Fibroblast of pulmonary artery (primary cell): ENCODE data around the gene CNTROB.

Experiments used
- DNase-seq: peaks from one replicate; pipeline ENCODE4 v3.0.0-alpha.2; 2010; ENCODE audit warnings: low read depth
- H3K4me3 ChIP-seq: replicated peaks from 2 replicates; pipeline ENCODE4 v1.5.1; 2011; ENCODE audit warnings: low read depth, mild to moderate bottlenecking, control low read depth, low read length, moderate library complexity
- TF ChIP-seq, protein P1 (sequence below): IDR thresholded peaks from 2 replicates; pipeline ENCODE4 v1.5.1; 2011; ENCODE audit warnings: mild to moderate bottlenecking, control low read depth, low read length, inconsistent platforms; ENCODE audit errors: missing control alignments

Gene CNTROB

DNA sequence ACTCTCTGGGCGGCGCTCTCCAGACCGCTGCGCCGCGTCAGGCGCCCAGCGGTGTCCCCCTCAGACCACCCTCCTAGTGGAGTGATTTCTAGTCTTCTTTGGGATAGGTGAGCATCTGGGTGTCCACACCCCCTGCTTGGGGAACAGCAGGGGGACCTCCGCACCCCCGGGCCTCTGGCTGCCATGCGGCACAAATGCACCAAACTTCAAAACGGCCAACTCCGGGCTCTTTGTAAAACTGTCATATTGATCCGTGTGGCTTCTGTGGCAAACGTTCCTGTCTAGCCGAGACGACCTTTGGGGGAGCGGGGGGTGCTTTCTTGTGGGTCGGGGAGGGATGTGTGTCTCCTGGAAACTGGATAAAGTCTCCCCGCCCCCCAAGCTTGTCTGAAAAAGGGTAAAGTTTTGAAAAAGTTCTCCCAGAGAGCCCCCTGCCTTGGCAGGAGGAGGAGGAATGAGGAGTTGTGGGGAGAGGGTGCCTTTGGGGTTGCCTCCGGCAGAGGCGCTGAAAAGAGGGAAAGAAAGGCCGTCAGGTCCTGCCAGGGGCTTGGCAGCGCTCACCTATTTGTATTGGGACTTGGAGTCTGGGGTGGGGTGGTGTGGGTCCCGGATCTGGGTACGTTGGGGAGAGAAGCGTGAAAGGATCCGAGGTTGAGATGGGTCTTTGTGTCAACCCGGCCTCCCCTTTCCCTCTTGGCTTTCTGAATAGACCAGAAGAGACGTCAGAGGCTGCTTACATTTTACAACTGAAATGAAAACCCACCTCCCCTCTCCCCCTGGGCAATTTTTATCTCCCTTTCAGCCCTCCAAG, 45.6 kb upstream of the CNTROB start:
- TF ChIP-seq, protein P1, sequence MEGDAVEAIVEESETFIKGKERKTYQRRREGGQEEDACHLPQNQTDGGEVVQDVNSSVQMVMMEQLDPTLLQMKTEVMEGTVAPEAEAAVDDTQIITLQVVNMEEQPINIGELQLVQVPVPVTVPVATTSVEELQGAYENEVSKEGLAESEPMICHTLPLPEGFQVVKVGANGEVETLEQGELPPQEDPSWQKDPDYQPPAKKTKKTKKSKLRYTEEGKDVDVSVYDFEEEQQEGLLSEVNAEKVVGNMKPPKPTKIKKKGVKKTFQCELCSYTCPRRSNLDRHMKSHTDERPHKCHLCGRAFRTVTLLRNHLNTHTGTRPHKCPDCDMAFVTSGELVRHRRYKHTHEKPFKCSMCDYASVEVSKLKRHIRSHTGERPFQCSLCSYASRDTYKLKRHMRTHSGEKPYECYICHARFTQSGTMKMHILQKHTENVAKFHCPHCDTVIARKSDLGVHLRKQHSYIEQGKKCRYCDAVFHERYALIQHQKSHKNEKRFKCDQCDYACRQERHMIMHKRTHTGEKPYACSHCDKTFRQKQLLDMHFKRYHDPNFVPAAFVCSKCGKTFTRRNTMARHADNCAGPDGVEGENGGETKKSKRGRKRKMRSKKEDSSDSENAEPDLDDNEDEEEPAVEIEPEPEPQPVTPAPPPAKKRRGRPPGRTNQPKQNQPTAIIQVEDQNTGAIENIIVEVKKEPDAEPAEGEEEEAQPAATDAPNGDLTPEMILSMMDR, result peak; percentile 7
- H3K4me3 ChIP-seq, result peak overlapping the region; percentile 78
- peak; percentile 30 for DNase-seq

DNA sequence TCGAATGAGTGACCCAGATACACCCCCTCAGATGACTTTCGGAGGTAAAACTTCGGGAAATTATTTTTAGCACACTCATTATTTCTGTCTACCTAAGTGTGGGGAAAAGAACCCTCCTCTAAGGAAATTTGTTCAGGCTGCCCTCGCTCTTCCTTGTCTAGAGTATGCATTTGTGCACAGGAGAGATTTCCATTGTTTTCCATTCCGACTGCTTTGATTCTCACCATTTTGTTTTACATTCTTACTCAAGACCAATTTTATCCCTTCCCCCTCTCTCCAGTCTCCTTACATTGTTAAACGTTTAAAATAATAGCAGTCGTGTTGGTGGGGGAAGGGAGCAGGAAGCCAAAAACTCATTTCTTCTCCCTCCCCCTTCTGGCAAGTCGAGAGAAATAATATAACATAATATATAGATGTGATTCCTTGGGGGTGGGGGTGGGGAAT, 44.9 kb upstream of the CNTROB start:
- no peak for DNase-seq
- TF ChIP-seq, protein P1, result peak; percentile 5
- peak overlapping the region; percentile 78 for H3K4me3 ChIP-seq

DNA sequence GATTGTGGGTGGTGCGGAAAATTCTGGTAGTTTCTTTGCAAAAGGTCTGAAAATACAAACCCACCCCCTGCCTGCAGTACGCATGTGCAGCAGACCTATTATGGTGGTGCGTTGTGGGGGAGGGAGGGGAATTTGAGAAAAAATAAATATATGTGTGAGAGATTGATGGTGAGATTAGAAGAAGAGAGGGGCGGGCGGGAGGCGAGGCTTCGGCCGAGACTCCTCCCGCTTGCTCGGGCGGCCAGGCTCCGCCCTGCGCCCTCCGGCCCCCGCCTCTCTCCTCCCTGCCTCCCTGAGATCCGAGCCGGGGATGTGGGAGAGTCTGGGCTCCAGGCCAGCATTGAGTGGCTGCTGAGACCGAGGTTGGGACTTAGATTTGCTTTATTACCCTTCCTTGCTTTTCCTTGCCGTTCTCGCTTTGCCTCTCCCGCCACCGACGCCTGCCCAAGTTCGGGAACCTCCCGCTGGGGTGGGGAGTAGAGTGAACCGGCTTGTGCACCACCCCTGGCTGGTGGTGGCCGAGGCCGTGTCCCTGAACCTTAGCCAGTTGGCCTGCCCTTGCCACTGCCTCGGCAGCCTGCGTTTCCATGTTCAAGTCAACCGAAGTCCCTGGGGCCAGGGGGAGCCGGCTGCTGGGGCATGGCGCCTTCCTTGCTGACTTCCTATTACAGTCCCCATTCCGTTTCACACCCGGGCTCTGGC, 44.4 kb upstream of the CNTROB start:
- TF ChIP-seq, protein P1, result no peak
- peak; percentile 99 for DNase-seq
- peak overlapping the region; percentile 78 for H3K4me3 ChIP-seq

DNA sequence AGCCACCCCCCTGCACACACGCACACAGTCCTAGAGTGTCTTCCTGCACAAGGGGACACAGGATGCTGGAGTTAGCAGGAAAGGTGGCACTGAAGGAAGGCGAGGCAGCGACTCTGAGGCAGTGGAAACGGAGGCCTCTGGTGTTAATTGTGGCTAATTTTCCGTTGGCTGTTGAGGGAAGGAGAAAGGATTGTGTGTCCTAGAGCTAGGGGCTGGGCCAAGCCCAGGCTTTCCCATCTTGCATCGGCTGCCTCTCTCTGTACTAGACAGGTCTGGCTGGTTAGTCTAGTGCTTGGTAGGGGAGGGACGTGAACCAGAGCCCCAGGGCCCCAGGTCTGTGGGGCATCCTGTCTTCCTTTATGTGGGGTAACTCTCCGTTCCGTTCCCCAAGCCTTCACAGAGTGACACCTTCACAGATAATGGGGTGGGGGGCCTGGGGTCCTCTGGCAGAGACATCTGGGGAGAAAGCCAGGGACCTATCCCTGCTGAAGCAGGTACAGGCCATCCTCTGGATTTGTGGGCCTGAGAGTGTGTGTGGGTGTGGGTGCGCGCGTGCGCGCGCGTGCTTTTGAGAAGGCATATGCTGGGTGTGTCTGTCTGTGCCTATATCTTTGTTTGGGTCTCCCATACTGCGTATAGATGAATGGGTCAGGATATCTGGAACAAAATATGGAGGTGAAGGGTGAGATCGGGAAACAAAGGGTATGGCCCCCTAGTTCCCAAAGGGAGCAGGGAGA, 43.7 kb upstream of the CNTROB start, which contains the start of gene CHD3:
Gene CHD3 (plus strand): TSS at position 606 of the 737 bp plus-strand sequence. CDS start 212 bp downstream, outside the sequence.
- DNase-seq, result peak; percentile 21
- H3K4me3 ChIP-seq, result peak within 1 kb of the TSS; percentile 56
- TF ChIP-seq, protein P1, result no peak

DNA sequence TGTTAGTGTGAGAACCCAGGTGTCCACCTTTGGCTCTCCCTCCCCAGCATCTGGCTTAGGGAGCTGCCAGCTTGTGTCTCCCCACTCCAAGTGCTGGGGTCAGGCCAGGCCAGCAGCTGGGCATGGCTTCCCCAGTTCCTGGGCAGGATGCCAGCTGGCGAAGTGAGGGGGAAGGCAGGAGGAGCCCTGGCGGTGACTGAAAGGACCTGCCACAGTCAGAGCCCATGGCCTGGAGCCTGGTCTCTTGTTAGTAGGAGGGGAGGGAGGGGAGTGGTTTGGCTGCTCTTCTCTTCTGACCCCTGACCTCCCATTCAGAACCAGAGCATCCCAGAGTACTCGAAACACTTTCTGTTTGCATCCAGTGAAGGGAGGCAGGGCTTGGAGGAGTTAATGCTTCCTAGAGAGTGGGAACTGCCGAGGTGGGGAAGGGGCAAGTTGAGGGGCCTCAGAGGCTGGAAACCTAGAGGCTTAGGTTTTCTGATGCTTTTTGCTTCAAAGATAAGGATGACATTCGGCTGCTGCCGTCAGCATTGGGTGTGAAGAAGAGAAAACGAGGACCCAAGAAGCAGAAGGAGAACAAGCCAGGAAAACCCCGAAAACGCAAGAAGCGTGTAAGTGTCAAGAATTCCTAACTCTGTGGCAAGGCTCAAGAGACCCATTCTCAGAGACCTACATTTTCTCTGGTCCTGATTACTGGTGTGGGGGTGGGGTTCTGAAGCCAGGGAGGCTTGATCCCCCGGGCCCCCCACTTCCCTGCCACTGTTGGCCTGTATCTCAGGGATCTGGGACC, 42.6 kb upstream of the CNTROB start:
- TF ChIP-seq, protein P1, result peak; percentile 47
- H3K4me3 ChIP-seq, result peak overlapping the region; percentile 33
- peak; percentile 96 for DNase-seq

DNA sequence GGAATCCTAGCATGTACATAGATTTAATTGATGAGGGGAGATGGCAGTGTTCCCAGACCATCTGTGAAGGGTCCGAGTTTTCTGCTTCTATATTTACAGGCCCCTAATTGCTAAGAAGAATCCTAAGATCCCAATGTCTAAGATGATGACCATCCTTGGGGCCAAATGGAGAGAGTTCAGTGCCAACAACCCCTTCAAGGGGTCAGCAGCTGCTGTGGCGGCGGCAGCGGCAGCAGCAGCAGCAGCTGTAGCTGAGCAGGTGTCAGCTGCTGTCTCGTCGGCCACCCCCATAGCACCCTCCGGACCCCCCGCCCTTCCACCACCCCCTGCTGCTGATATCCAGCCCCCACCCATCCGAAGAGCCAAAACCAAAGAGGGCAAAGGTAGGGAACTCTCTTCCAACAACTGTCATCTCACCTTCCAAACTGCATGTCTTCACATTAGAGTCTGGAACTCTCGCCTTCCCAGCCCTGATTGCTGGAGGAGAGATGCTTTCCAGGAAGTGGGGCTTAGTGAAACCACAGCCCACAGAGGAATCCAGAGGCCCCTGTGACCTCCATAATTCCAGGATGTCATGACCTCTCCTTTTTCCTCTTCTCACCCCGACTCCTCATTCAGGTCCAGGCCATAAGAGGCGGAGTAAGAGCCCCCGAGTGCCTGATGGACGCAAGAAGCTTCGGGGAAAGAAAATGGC, 38.7 kb upstream of the CNTROB start:
- no peak overlapping the region for H3K4me3 ChIP-seq
- no peak for DNase-seq
- TF ChIP-seq, protein P1, result no peak
